Activated CD8-positive, alpha-beta memory T cell treated with anti-CD3 and anti-CD28 coated beads for 48 hours (primary cell): Measurements from ENCODE around the gene FAM168B.
"Not testable (repeated sequence)": the region's sequence is repeated elsewhere in the genome, so short reads cannot be mapped to it uniquely, and the experiment has no call there.

ENCODE experiments used
- DNase-seq, 3 experiments: peaks; one replicate each; pipeline ENCODE4 v3.0.0-alpha.2; 2020; ENCODE audit warnings: low read depth in 2 of 3, low spot score in 2 of 3

The FAM168B gene

GRCh38 chr2:131103165-131103564 is 9.9 kb upstream of the FAM168B start:
- no peak for DNase-seq

- no peak for DNase-seq
Observed at GRCh38 chr2:131094463-131095281, 1.4 kb upstream of the FAM168B start.

GRCh38 chr2:131093696-131094462 is 619 bp upstream of the FAM168B start:
- peak in 1 of 3 experiments; percentile 16 for DNase-seq

GRCh38 chr2:131092458-131093005 is 728 bp downstream of the FAM168B start:
- no peak for DNase-seq

GRCh38 chr2:131085646-131086045 is 7.6 kb downstream of the FAM168B start:
- DNase-seq, result no peak

- no peak for DNase-seq
Observed at GRCh38 chr2:131081190-131081589, 12.1 kb downstream of the FAM168B start.

GRCh38 chr2:131079931-131080330 is 13.3 kb downstream of the FAM168B start:
- not testable (repeated sequence) for DNase-seq

GRCh38 chr2:131077966-131078365 is 15.3 kb downstream of the FAM168B start:
- no peak for DNase-seq

GRCh38 chr2:131077182-131077846 is 15.9 kb downstream of the FAM168B start:
- no peak for DNase-seq

- no peak for DNase-seq
Observed at GRCh38 chr2:131076707-131077106, 16.6 kb downstream of the FAM168B start.

- not testable (repeated sequence) for DNase-seq
Observed at GRCh38 chr2:131075578-131075977, 17.7 kb downstream of the FAM168B start.

GRCh38 chr2:131068172-131068571 is 25.1 kb downstream of the FAM168B start:
- not testable (repeated sequence) for DNase-seq

GRCh38 chr2:131067465-131068125 is 25.7 kb downstream of the FAM168B start:
- no peak for DNase-seq

GRCh38 chr2:131064589-131065512 is 28.4 kb downstream of the FAM168B start:
- no peak for DNase-seq

- DNase-seq, result no peak
Observed at GRCh38 chr2:131063501-131064283, 29.6 kb downstream of the FAM168B start.

- DNase-seq, result no peak
Observed at GRCh38 chr2:131058920-131059319, 34.3 kb downstream of the FAM168B start.

- DNase-seq, result no peak
Observed at GRCh38 chr2:131058214-131058843, 34.9 kb downstream of the FAM168B start.

GRCh38 chr2:131056932-131057287 is 36.4 kb downstream of the FAM168B start:
- DNase-seq, result no peak
